HG03135 (cell line): Measurements from ENCODE around the gene EPN1.

Source experiments
- ATAC-seq: cut with Tn5 transposase; IDR thresholded peaks from one replicate; pipeline ENCODE4 v1.9.1; 2021; ENCODE audit warnings: mild to moderate bottlenecking, moderate library complexity; ENCODE audit not compliant: unreplicated experiment

EPN1 gene

DNA sequence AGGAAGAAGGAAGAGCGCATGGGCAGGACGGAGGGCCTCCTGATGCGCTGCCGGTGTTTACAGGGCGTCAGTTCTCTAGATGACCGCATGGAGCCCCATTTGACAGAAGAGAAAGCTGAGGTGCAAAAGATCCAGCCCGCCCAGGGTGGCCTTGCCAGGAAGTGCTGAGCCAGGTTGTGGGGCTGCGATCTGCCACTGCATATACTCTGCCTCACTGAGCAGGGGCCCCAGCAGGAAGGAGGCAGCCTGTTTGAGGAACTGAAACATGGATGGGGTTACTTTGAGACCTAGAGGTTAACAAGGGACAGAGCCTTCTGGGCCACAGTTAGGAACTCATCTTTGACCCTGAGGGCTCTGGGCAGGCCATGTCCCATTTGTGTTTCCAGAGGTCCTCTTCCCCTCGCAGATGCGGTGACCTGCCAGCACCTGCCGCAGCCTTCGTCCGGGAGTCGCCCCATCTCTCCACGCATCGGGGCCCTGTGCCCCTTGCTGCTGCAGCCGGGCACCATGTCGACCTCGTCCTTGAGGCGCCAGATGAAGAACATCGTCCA is 3.2 kb downstream of the EPN1 start:
- peak; percentile 68 for ATAC-seq

DNA sequence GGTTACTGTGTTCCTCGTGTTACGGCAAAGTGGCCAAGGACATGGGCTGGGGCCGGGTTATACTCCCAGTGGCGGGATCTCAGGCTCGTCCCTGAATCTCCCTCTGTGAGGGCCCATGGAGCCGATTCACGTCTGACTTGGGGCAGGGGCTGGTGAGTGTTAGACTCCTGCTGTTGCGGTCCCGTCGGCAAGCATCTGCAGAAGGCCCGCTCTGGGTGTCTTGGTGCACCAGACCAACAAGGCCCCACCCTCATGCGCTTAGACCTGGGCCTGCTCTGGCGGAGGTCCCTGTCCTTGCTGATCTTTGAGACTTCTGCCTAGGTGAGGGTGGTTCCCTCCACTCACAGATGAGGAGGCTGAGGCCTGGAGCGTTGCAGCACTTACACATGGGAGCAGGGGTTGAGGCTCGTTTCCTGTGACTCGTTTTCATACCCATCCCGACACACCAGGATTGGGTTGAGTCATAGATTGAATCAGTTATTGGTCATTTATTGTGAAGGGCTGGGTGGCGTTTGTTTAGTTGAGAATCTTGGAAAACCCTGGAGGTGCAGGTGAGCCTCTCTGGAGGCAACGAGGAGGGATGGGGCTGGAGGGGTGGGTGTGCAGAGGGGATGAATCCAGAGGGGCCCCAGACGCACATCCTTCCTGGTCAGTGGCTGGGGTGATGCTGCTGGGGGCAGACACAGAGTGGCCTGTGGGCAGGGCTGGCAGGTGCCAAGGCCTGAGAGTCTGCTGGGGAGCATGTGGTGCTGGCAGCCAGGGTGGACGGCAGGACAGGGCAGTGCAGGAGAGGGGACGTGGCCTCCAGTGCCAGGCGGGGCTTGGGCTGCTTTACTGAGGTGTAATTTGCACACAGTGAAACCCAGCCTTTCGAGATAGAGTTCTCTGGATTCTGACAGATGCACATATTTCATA is 4.6 kb downstream of the EPN1 start:
- ATAC-seq = no peak

GRCh38 chr19:55680339-55681130 is 5.5 kb downstream of the EPN1 start:
- ATAC-seq = no peak

DNA sequence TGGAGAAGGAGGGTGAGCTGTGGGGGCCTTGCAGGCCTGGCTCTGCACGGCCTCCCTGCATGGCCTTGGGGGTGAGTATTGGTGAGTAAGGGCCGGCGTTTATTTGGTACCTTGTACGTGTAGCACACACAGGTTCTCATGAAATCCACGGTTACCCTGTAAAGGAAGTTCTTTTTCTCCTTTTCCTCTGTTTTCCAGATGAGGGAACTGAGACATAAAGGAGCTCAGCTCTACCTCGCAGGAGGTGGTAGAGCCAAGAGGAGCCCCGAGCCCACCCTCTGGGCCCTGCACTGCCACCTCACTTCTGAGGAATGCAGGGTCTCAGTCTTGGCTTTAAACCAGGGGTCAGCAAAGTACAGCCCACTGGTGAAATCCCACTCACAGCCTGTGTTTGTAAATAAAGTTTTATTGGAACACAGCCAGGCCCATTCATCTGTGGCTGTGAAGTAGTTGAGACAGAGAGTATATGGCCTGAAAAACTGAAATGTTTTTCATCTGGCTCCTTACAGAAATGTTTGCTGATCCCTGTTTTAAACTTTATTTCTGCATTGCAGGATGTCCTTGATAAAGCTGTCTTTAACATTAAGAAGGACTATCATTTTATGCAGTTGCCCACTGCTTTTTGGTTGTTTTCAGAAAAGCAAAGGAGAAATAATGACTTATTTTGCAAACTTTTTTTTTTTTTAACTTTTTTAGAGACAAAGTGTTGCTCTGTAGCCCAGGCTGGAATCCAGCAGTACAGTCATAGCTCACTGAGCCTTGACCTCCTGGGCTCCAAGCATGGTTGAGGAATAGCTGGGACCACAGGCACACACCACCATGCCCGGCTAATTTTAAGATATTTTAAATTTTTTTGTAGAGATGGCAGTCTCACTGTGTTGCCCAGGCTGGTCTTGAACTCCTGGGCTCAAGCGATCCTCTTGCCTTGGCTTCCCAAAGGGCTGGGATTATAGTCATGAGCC is 6.4 kb downstream of the EPN1 start:
- ATAC-seq = no peak

- ATAC-seq = no peak
Observed at GRCh38 chr19:55683449-55684261, 8.6 kb downstream of the EPN1 start.

GRCh38 chr19:55684946-55685681 is 10.1 kb downstream of the EPN1 start:
- no peak for ATAC-seq

DNA sequence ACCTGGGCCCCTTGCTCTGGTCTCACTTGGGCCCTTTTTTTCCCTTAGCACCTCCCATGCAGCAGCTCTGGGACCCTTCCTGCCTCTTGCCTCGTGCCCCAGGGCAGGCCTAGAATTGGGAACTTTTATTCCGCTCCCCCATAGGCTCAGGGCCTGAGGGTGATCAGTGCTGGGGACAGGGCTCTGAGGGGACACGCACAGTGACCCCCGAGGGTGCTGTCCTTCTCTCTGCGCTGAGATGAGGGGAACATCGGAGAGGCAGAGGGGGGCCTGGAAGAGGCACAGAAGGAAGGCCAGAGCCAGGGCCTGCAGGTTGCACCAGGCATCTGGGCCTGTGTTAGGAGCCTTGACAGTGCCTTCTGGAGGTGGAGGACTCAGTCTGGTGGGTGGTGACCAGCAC is 10.8 kb downstream of the EPN1 start:
- no peak for ATAC-seq

DNA sequence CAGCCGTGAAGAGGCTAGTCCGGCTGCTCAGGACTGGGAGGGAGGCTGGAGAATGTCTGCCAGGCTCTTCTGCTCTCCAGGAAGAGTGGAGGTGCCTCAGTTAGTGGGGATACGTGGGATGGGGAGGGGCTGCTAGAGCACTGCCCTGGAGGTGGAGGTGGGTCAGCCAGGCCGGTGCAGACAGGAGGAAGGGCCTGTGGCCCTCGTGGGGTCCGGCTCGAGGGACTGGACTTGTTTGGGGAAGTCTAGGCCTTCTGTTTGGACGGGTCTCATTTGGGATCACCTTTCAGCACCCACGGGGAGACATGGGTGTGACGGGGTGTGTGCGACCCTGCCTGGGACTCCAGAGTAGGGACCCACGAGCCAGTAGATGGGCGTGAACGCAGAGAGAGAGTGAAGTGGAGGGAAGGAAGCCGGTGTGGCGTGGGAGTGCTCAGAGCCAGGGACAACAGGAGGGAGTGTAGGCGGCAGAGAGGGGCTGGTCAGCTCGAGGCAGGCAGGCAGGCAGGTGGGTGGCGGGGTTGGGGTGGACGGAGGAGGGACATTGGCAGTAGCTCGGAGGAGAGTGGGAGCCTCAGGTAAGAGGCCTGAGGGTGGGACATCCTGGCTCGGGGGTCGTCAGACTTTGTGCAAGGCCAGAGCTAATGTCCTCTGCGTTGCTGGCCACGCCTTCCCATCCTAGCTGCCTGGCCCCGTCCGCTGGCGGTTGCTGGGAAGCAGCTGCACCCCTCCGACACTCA is 11.5 kb downstream of the EPN1 start:
- no peak for ATAC-seq

DNA sequence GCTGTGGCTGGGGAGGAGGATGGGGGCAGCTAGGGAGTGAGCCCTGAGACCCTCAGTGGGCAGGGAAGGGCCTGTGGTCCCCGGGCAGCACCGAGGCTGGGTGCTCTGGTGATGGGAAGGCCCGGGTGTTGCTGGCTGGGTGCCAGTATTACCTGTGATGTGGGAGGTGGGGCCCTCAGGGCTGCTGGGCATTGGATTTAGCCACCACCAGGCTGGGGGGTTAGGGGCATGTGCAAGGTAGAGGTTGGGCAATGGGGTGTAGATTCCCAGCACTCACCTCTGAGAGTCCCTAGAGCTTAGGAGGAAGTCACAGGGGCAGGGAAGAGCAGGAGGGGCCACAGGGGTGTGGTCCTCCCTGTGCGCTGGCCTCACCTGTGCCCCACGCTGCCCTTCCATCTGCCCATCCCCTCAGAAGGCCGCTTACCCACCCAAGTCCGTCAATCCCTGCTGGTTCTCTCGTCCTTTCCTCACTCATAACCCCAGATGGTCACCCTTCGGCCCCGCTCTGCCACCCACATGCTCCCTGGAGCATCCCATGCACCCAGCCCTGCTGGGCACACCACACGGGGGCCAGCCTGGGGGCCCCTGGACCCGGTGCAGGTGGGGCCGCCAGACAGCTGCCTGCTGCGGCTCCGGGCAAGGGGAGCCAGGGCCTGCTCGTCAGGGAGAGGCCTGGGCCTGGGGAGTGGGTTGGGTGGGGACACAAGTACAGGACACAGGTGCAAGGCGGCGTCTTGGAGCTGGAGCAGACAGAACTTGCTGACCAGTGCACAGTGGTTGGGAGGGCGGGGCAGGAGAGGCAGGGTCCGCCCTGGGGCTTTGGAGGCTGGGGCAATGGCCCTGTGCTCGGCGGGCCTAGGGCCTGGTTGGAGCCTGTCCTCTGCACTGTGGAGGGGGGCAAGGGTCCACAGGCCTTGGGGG is 12.5 kb downstream of the EPN1 start:
- ATAC-seq = no peak

- no peak for ATAC-seq
Observed at GRCh38 chr19:55688422-55689218, 13.6 kb downstream of the EPN1 start.

DNA sequence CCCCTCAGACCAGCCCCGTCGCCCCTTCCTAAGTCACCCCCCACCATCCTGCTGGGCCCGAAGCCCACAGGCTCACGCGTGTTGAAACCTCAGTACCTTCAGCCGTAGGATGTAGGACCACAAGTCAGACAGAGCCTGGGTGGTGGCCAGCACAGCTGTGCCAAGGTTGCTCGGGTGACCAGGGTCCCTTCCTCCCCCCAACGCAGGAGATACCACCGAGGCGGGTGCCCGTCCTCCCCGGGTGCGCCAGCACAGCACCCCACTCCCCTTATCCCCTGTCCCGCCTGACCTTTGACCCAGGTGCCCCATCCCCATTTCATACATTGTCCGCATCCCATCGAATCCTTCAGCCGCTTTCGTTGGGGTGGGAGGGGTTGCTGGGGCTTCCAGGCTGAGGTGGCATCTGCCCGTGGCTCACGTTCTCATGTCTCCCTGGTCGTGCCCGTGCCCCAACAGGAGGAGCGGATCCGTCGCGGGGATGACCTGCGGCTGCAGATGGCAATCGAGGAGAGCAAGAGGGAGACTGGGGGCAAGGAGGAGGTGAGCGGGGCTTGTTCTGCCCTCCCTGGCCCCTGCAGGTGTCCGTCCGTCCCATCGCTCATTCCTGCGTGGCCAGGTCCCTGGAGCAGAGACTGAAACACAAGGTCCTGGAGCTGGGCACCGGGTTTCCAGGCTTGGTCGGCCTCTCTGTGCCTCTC is 14.5 kb downstream of the EPN1 start:
- ATAC-seq = no peak

GRCh38 chr19:55690109-55690768 is 15.2 kb downstream of the EPN1 start:
- ATAC-seq = no peak

DNA sequence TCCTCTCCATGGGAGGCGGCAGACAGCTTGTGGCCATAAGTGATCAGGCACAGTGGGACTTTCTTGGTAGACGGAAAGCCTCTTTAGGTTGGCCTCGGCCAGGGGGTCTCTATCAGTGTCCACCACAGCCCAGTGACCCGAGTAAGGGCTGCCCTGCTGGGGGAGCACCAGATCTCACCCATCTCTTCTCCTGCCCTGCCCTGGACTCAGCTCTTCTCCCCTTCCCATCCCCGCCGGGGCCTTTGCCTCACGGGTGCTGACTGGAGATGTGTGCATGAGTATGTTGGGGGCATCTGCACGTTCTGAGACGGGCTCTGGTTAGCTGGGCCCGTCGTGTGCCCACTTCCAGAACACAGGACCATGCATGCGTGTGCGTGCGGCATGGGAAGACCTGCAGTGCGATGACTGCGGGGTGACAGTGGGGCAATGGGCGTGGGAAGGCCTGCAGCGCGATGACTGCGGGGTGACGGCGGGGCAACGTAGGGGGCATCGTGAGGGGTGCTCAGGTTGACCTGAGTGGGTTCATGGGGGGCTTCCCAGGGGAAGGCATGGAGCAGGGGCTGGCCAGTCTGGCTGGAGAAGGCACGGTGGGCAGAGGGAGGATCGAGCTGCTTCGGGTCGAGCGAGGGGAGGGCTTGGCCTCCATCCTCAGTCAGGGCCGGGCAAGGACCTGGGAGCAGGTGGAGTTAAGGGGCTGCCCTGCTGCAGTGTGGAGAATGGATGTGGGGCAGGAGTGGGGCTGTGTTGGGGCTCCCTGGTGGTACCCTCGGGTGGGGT is 15.9 kb downstream of the EPN1 start:
- ATAC-seq = no peak
